ENCODE data around the gene KRTAP10-9.

The KRTAP10-9 gene

DNA sequence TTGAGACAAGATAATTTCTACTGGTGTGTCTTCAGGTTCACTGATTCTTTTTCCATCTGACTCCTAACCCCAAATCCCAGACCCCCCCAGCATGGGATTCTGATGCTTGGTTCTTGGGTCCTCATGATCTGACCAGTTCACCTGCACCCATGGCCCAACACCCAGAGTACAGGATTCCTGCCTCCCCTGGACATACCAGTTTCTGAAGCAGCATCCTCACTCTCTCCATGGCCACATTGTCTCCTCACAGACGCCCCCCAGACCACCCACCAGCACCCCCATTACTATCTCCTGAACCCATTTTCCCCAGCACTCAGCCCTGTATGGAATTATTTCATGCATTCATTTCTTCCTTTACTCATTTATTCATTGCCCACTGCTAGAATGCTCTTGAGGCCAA is 30.0 kb downstream of the KRTAP10-9 start:
- TF ChIP-seq, protein P1, sequence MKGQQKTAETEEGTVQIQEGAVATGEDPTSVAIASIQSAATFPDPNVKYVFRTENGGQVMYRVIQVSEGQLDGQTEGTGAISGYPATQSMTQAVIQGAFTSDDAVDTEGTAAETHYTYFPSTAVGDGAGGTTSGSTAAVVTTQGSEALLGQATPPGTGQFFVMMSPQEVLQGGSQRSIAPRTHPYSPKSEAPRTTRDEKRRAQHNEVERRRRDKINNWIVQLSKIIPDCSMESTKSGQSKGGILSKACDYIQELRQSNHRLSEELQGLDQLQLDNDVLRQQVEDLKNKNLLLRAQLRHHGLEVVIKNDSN (IDR thresholded peaks at IDR 0.05): no peak

DNA sequence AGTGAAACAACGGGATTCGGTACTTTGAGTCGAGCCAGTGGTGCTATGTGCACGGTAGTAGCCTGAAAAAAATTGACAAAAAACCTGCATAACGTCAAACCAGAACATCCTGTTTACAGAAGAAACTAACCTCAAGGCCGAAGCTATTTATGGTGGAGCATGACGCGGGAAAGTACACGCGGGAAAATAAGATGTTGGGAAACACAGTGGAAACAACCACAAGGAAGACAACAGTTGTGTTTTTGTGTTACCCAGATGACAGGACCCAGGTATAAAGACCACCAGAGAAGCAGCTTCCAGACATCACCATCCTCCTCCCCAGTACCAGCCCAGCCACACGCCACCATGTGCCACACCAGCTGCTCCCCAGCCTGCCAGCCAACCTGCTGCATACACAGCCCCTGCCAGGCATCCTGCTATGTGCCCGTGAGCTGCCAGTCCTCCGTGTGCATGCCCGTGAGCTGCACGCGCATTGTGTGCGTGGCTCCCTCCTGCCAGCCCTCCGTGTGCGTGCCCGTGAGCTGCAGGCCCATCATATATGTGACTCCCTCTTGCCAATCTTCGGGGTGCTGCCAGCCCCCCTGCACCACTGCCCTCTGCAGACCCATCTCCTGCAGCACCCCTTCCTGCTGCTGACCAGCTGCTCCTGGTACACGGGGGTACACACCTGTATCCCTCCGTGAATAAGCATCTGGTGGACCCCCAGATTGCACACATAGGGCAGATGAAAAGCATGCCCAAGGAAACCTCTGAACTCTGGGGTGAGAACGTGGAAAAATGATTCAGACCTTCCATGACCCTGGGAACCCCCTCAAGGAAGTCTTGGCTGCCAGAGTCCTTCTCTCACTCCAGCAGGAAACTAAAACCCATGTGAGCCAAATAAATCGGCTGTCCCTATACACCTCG is 31.0 kb downstream of the KRTAP10-9 start, which contains the start of gene KRTAP12-3:
TSS of gene KRTAP12-3 (plus strand) at position 298 of the 906 bp plus-strand sequence. CDS start at position 346, 48 bp downstream.
- TF ChIP-seq ZBTB7A (IDR thresholded peaks at IDR 0.05; ENCODE audit: low read depth): no peak
- no peak for TF ChIP-seq FOXM1 (IDR thresholded peaks at IDR 0.05; ENCODE audit: borderline replicate concordance, low read depth)
- TF ChIP-seq TCF12 (IDR thresholded peaks at IDR 0.05; ENCODE audit: low read depth): no peak
- no peak for TF ChIP-seq TEAD4 (IDR thresholded peaks at IDR 0.05)
- no peak for TF ChIP-seq NFIC (IDR thresholded peaks at IDR 0.05)
- TF ChIP-seq, protein P1 (IDR thresholded peaks at IDR 0.05): no peak
- no peak for TF ChIP-seq RAD21 (IDR thresholded peaks at IDR 0.05; ENCODE audit: low read depth)
- TF ChIP-seq TAF1 (IDR thresholded peaks at IDR 0.05; ENCODE audit: low read depth): no peak
- no peak for TF ChIP-seq CEBPB (IDR thresholded peaks at IDR 0.05)
- no peak for TF ChIP-seq CREB1 (IDR thresholded peaks at IDR 0.05; ENCODE audit: low read depth)
- TF ChIP-seq, protein P2, sequence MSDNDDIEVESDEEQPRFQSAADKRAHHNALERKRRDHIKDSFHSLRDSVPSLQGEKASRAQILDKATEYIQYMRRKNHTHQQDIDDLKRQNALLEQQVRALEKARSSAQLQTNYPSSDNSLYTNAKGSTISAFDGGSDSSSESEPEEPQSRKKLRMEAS (IDR thresholded peaks at IDR 0.05): no peak
- TF ChIP-seq YY1 (IDR thresholded peaks at IDR 0.05; ENCODE audit: low read depth): no peak

DNA sequence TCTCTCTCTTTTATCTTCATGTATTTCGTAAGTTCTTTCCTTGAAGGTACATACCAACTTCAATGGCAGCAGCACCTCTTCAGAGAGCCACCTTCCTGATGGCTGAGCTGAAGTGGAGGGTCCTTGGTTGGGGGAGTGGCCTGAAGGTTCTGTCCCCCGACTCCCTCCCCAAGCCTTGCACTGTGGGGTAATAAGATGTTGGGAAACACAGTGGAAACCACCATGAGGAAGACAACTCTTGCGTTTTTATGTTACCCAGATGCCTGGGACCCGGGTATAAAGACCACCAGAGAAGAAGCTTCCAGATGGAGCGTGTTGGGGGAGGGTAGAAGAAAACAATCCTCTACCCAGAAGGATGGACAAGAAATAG is 31.6 kb downstream of the KRTAP10-9 start:
- TF ChIP-seq TEAD4 (IDR thresholded peaks at IDR 0.05) (no peak), YY1 (IDR thresholded peaks at IDR 0.05; ENCODE audit: low read depth) (no peak), TAF1 (IDR thresholded peaks at IDR 0.05; ENCODE audit: low read depth) (no peak), RAD21 (IDR thresholded peaks at IDR 0.05; ENCODE audit: low read depth) (no peak), EGR1 (IDR thresholded peaks at IDR 0.05) (no peak), FOXM1 (IDR thresholded peaks at IDR 0.05; ENCODE audit: borderline replicate concordance, low read depth) (no peak)
- TF ChIP-seq, protein P1 (IDR thresholded peaks at IDR 0.05): no peak
- TF ChIP-seq, protein P3, sequence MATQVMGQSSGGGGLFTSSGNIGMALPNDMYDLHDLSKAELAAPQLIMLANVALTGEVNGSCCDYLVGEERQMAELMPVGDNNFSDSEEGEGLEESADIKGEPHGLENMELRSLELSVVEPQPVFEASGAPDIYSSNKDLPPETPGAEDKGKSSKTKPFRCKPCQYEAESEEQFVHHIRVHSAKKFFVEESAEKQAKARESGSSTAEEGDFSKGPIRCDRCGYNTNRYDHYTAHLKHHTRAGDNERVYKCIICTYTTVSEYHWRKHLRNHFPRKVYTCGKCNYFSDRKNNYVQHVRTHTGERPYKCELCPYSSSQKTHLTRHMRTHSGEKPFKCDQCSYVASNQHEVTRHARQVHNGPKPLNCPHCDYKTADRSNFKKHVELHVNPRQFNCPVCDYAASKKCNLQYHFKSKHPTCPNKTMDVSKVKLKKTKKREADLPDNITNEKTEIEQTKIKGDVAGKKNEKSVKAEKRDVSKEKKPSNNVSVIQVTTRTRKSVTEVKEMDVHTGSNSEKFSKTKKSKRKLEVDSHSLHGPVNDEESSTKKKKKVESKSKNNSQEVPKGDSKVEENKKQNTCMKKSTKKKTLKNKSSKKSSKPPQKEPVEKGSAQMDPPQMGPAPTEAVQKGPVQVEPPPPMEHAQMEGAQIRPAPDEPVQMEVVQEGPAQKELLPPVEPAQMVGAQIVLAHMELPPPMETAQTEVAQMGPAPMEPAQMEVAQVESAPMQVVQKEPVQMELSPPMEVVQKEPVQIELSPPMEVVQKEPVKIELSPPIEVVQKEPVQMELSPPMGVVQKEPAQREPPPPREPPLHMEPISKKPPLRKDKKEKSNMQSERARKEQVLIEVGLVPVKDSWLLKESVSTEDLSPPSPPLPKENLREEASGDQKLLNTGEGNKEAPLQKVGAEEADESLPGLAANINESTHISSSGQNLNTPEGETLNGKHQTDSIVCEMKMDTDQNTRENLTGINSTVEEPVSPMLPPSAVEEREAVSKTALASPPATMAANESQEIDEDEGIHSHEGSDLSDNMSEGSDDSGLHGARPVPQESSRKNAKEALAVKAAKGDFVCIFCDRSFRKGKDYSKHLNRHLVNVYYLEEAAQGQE (IDR thresholded peaks at IDR 0.05; ENCODE audit: low read depth): no peak
- TF ChIP-seq, protein P2 (IDR thresholded peaks at IDR 0.05): no peak

DNA sequence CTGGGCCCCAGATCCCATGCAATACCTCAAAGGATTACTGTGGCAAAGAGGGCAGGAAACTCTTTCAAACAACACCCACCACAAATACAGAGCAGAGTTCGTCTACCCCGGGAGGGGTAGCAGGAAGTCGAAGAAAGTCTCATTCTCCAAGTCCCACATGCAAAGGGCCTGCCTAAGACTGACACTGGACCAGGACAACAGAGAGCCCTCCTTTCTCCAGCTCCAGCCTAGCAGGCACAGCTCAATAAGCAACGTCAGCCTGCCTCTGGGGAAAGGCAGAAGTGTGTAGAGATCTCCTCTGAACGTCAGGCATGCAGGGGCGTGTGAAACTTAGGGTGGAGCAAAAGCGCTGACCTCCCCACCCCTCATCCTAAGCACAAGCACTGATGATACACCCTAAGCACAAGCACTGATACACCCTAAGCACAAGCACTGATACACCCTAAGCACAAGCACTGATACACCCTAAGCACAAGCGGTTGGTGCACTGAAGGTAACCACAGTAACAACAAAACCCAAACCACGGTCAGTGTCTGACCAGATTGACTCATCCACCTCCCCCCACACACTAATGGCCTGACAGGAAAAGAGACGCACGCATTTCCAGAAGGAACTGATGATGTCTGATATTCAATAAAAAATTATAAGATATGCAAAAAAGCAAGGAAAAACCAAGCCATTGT is 32.2 kb downstream of the KRTAP10-9 start:
- TF ChIP-seq NFIC (IDR thresholded peaks at IDR 0.05): no peak
- TF ChIP-seq, protein P3 (IDR thresholded peaks at IDR 0.05; ENCODE audit: low read depth): no peak
- TF ChIP-seq EP300 (IDR thresholded peaks at IDR 0.05; ENCODE audit: borderline replicate concordance): no peak
- no peak for TF ChIP-seq ZBTB7A (IDR thresholded peaks at IDR 0.05; ENCODE audit: low read depth)
- no peak for TF ChIP-seq YY1 (IDR thresholded peaks at IDR 0.05; ENCODE audit: low read depth)
- TF ChIP-seq TEAD4 (IDR thresholded peaks at IDR 0.05): no peak
- TF ChIP-seq CEBPB (IDR thresholded peaks at IDR 0.05): no peak
- TF ChIP-seq, protein P2 (IDR thresholded peaks at IDR 0.05): no peak
- TF ChIP-seq, protein P1 (IDR thresholded peaks at IDR 0.05): no peak
- TF ChIP-seq FOXM1 (IDR thresholded peaks at IDR 0.05; ENCODE audit: borderline replicate concordance, low read depth): no peak
- TF ChIP-seq CREB1 (IDR thresholded peaks at IDR 0.05; ENCODE audit: low read depth): no peak
- no peak for TF ChIP-seq TAF1 (IDR thresholded peaks at IDR 0.05; ENCODE audit: low read depth)
- TF ChIP-seq TCF12 (IDR thresholded peaks at IDR 0.05; ENCODE audit: low read depth): no peak
- no peak for TF ChIP-seq EGR1 (IDR thresholded peaks at IDR 0.05)
- no peak for TF ChIP-seq RAD21 (IDR thresholded peaks at IDR 0.05; ENCODE audit: low read depth)
